PC-9 (cell line): Measurements from ENCODE around the gene PCNT.

Experiments used
- EZH2 ChIP-seq: fragments of 200-600 bp; sonication (generic); IDR thresholded peaks from 2 replicates; pipeline ENCODE4 v1.8.0; 2017; ENCODE audit warnings: antibody characterized with exemption, low read depth
- TF ChIP-seq, protein P1 (sequence below): fragments of 200-600 bp; sonication (generic); conservative IDR thresholded peaks from 2 replicates; pipeline ENCODE4 v1.6.1; 2017; ENCODE audit warnings: mixed run types, antibody characterized with exemption, mild to moderate bottlenecking, moderate library complexity

DNA sequence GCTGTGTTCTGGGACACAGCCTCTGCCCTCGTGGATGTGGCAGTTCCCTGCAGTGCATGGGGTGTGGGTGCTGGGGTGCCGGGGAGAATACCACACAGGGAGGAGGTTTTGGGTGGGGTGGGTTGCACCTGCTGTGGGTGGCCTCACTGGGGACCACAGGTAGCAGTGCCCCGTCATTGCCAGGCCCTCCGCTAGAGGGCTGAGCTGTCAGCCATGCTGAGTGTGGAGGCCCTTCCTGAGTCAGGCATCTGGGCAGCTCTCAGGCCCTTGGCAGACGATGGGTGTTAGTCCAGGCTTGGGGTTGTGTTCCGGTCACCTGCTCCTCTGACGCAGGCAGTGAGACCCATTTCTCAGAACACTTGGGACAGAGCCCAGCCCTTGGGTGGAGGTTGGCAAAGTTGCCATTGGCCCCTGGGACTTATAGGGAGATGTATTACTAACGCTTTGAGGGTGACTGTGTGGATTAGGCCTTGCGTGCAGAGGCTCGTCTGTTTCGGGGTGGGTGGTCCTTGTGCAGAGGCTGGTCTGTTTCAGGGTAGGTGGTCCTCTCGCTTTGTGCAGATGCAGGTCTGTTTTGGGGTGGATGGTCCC is 23.9 kb downstream of the PCNT start:
- TF ChIP-seq, protein P1, sequence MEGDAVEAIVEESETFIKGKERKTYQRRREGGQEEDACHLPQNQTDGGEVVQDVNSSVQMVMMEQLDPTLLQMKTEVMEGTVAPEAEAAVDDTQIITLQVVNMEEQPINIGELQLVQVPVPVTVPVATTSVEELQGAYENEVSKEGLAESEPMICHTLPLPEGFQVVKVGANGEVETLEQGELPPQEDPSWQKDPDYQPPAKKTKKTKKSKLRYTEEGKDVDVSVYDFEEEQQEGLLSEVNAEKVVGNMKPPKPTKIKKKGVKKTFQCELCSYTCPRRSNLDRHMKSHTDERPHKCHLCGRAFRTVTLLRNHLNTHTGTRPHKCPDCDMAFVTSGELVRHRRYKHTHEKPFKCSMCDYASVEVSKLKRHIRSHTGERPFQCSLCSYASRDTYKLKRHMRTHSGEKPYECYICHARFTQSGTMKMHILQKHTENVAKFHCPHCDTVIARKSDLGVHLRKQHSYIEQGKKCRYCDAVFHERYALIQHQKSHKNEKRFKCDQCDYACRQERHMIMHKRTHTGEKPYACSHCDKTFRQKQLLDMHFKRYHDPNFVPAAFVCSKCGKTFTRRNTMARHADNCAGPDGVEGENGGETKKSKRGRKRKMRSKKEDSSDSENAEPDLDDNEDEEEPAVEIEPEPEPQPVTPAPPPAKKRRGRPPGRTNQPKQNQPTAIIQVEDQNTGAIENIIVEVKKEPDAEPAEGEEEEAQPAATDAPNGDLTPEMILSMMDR, result 0 out of 2 replicates have a peak, but pooled peaks have one; percentile 18
- no peak for TF ChIP-seq EZH2
